PC-3 (cell line): ENCODE measurements around the gene KAZN. TPM values are rescaled to one million over a fixed set of nuclear protein-coding genes. Genes with fewer than 3 reads are reported as not detected.

Experiments used
- ATAC-seq: fragments of 200-7000 bp; cut with Tn5 transposase; 2 replicates; pipeline ENCODE4 v1.9.1; 2020; ENCODE audit warnings: mild to moderate bottlenecking, moderate library complexity
- BruUV-seq: library from RNA; stranded (reverse); fragments of 400-500 nt; replicated peaks from 2 replicates; lab custom pipeline; 2021; lab: Mats Ljungman, UMichigan
- CTCF ChIA-PET: fragments of 300-600 bp; sonication (Branson Sonifier 250); formaldehyde crosslinking; loops from one replicate; lab custom pipeline; 2022; ENCODE audit warnings: antibody characterized with exemption; lab: Charles Lee
- POLR2A ChIA-PET: fragments of 300-600 bp; sonication (Branson Sonifier 250); formaldehyde crosslinking; loops from one replicate; lab custom pipeline; 2022; ENCODE audit warnings: antibody characterized with exemption; ENCODE audit not compliant: unreplicated experiment; lab: Charles Lee
- DNase-seq: peaks from one replicate; pipeline ENCODE4 v3.0.0-alpha.2; 2015
- H2AFZ ChIP-seq: fragments of 300-600 bp; sonication (generic); 2 replicates; pipeline ENCODE4 v1.6.0; 2016; ENCODE audit warnings: antibody characterized with exemption, low read length
- H3F3A ChIP-seq: fragments of 300-600 bp; sonication (generic); one replicate; pipeline ENCODE4 v1.6.0; 2017; ENCODE audit warnings: antibody characterized with exemption, low read length, control low read depth, mild to moderate bottlenecking; ENCODE audit not compliant: unreplicated experiment
- H3K27ac ChIP-seq: fragments of 300-600 bp; sonication (generic); 2 replicates; pipeline ENCODE4 v1.5.1; 2016; ENCODE audit warnings: mild to moderate bottlenecking, low read length
- H3K27me3 ChIP-seq: fragments of 300-600 bp; sonication (generic); 2 replicates; pipeline ENCODE4 v1.6.1; 2016; ENCODE audit warnings: low read length, mixed read lengths
- H3K36me3 ChIP-seq: fragments of 300-600 bp; sonication (generic); 2 replicates; pipeline ENCODE4 v1.6.1; 2016; ENCODE audit warnings: low read depth, mixed run types, low read length, mixed read lengths
- H3K4me1 ChIP-seq: fragments of 300-600 bp; sonication (generic); 2 replicates; pipeline ENCODE4 v1.5.1; 2016; ENCODE audit warnings: low read length; ENCODE audit not compliant: insufficient read depth
- H3K4me2 ChIP-seq: fragments of 300-600 bp; sonication (generic); 2 replicates; pipeline ENCODE4 v1.6.0; 2016; ENCODE audit warnings: low read length
- H3K4me3 ChIP-seq: fragments of 300-600 bp; sonication (generic); 2 replicates; pipeline ENCODE4 v1.5.1; 2016; ENCODE audit warnings: mild to moderate bottlenecking, low read length, mixed read lengths
- H3K79me2 ChIP-seq: fragments of 300-600 bp; sonication (generic); 2 replicates; pipeline ENCODE4 v1.6.1; 2017; ENCODE audit warnings: low read length, mixed read lengths
- H3K9ac ChIP-seq: fragments of 300-600 bp; sonication (generic); 2 replicates; pipeline ENCODE4 v1.6.0; 2016; ENCODE audit warnings: mild to moderate bottlenecking, low read length
- H3K9me2 ChIP-seq: fragments of 300-600 bp; sonication (generic); replicated peaks from 2 replicates; pipeline ENCODE4 v1.6.1; 2016; ENCODE audit warnings: mixed run types, low read length, mixed read lengths
- H3K9me3 ChIP-seq: fragments of 300-600 bp; sonication (generic); 2 replicates; pipeline ENCODE4 v1.6.1; 2016; ENCODE audit warnings: low read length, mixed read lengths
- H4K20me1 ChIP-seq: fragments of 300-600 bp; sonication (generic); 2 replicates; pipeline ENCODE4 v1.6.1; 2016; ENCODE audit warnings: low read length, mixed read lengths
- CTCF ChIP-seq: fragments of 300-600 bp; sonication (generic); conservative IDR thresholded peaks from 2 replicates; pipeline ENCODE4 v1.5.1; 2017; ENCODE audit warnings: antibody characterized with exemption, low read depth, mild to moderate bottlenecking, low read length
- EZH2 ChIP-seq: fragments of 300-600 bp; sonication (generic); IDR thresholded peaks from one replicate; pipeline ENCODE4 v1.6.1; 2017; ENCODE audit warnings: antibody characterized with exemption, mild to moderate bottlenecking, low read length; ENCODE audit not compliant: unreplicated experiment
- EZH2phosphoT487 ChIP-seq: fragments of 300-600 bp; sonication (generic); IDR thresholded peaks from 2 replicates; pipeline ENCODE4 v1.6.1; 2018; ENCODE audit warnings: mild to moderate bottlenecking, antibody characterized with exemption, low read length, borderline replicate concordance
- intact Hi-C: fragments of 100-400 bp; cut with micrococcal nuclease; formaldehyde crosslinking; loops from 2 replicates; pipeline ENCODE4 v1.9.0; 2023
- total RNA-seq: library from RNA; depleted of rRNA; stranded (reverse); fragments of >200 nt; gene quantifications from 2 replicates; pipeline ENCODE4 v1.2.3, GENCODE V29; 2014

Gene KAZN
- total RNA-seq, 1 experiment from 2014 or later = 2.0 TPM

DNA sequence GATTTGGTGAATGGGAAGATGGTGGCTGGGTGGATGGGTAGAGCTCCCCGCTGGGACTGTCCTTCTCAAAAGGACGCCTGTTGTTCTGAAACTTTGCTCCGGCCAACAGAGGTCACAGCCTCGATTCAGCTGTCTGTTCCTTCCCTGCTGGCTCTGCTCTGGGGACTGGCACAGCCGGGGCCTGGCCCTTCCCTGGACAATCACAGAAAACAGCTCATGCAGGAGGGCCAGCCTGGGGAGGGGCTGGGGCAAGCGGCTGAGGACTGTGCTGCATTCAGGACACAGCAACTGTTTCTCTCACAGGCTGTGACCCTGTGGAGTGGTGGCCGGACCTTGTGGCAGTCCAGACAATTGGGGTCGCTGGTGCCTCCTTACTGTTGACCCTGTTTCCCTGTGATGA, 444.4 kb downstream of the KAZN start:
- no peak overlapping the region for H3K4me3 ChIP-seq
- no peaks in the 10 kb centered on the region for H3K36me3 ChIP-seq
- no peaks in the 10 kb centered on the region for H3F3A ChIP-seq
- no peaks in the 10 kb centered on the region for H3K4me1 ChIP-seq
- no peak overlapping the region for H3K9ac ChIP-seq
- ATAC-seq (no peak), DNase-seq (no peak)
- no peak overlapping the region for H3K27ac ChIP-seq
- no peak overlapping the region for H2AFZ ChIP-seq
- no peaks in the 10 kb centered on the region for H4K20me1 ChIP-seq
- intact Hi-C loops = loop anchor here (10.0 kb wide), 1 partner anchor 478 kb away; no protein-coding TSS in a partner anchor
- TF ChIP-seq EZH2 (no peak), EZH2phosphoT487 (no peak), CTCF (no peak)
- H3K9me3 ChIP-seq = no peaks in the 10 kb centered on the region
- no peaks in the 10 kb centered on the region for H3K79me2 ChIP-seq
- no peaks in the 10 kb centered on the region for H3K27me3 ChIP-seq
- CTCF ChIA-PET = interaction anchor here (0.6 kb wide), 1 partner anchor 1348 kb away, joined by 3 read pairs; no protein-coding TSS in a partner anchor
- no TSS peak for BruUV-seq
- no peaks in the 10 kb centered on the region for H3K9me2 ChIP-seq
- POLR2A ChIA-PET = no interaction called here
- H3K4me2 ChIP-seq = no peak overlapping the region

DNA sequence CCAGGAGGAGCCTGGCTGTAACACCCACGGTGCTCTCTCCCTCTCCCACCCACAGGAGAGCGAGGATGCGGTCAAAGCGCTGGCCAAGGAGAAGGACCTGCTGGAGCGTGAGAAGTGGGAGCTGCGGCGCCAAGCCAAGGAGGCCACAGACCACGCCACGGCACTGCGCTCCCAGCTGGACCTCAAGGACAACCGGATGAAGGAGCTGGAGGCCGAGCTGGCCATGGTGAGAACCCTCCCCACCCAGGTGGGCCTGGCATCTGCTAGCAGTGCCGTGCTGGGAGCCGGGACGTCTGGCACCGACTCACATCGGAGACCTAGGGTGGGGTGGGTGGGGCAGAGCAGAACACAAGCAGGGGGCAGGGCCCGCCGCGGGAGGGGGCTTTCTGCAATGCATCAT, 445.4 kb downstream of the KAZN start:
- Histone ChIP-seq H3F3A (no peaks in the 10 kb centered on the region), H3K4me3 (no peak overlapping the region), H3K79me2 (no peaks in the 10 kb centered on the region), H3K27me3 (no peaks in the 10 kb centered on the region), H3K9me3 (no peaks in the 10 kb centered on the region), H3K4me1 (no peaks in the 10 kb centered on the region), H2AFZ (no peak overlapping the region), H4K20me1 (no peaks in the 10 kb centered on the region), H3K9me2 (no peaks in the 10 kb centered on the region), H3K36me3 (no peaks in the 10 kb centered on the region), H3K4me2 (no peak overlapping the region), H3K27ac (no peak overlapping the region), H3K9ac (no peak overlapping the region)
- no TSS peak for BruUV-seq
- DNase-seq (no peak), ATAC-seq (no peak)
- TF ChIP-seq EZH2phosphoT487 = no peak
- no peak for TF ChIP-seq EZH2
- no peak for TF ChIP-seq CTCF
- ChIA-PET POLR2A (no interaction called here), CTCF (no interaction called here)
- intact Hi-C loops = loop anchor here (10.0 kb wide), 1 partner anchor 479 kb away; no protein-coding TSS in a partner anchor

DNA sequence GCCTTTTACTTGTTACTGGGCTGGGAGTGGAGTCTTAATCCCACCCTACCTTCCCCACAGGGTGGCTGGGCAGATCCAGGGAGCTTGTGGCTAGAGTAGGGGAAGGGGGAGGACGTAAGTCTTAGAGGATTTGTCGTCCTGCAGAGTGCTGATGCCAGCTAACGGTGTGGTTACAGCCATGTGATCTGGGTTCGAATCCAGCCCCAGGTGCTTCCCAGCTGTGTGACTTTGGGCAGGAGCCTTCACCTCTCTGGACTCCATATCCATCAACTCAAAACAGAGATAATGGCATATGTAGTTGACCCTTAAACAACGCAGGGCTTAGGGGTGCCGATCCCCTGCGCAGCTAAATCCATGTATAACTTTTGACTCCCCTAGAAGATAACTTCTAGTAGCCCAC, 446.6 kb downstream of the KAZN start:
- H3K36me3 ChIP-seq = no peaks in the 10 kb centered on the region
- H3K9me2 ChIP-seq = no peaks in the 10 kb centered on the region
- CTCF ChIA-PET = no interaction called here

More for the DNA sequence above, 446.6 kb downstream of the KAZN start:
- Histone ChIP-seq H3K27me3 (no peaks in the 10 kb centered on the region), H3K79me2 (no peaks in the 10 kb centered on the region), H4K20me1 (no peaks in the 10 kb centered on the region), H3K9me3 (no peaks in the 10 kb centered on the region), H2AFZ (no peak overlapping the region), H3K4me1 (no peaks in the 10 kb centered on the region), H3K27ac (no peak overlapping the region), H3K9ac (no peak overlapping the region), H3F3A (no peaks in the 10 kb centered on the region), H3K4me3 (no peak overlapping the region), H3K4me2 (no peak overlapping the region)
- intact Hi-C loops = loop anchor here (10.0 kb wide), 1 partner anchor 480 kb away; no protein-coding TSS in a partner anchor
- ATAC-seq (no peak), DNase-seq (no peak)
- BruUV-seq = no TSS peak
- POLR2A ChIA-PET = no interaction called here
- TF ChIP-seq CTCF = no peak
- TF ChIP-seq EZH2 = no peak
- TF ChIP-seq EZH2phosphoT487 = no peak
